Thoracic aorta (tissue), 2 donors: ENCODE results near the gene LMLN. TPM values are rescaled to one million over a fixed set of nuclear protein-coding genes. Genes with fewer than 3 reads are reported as not detected.
A peak's percentile ranks its signal among the peaks of the same experiment; 100 is the strongest.
"Not testable (repeated sequence)": the region's sequence is repeated elsewhere in the genome, so short reads cannot be mapped to it uniquely, and the experiment has no call there.

Source experiments
- ATAC-seq: fragments of 150-250 bp; one replicate; pipeline ENCODE4 v1.8.0; 2017; ENCODE audit warnings: low read depth; ENCODE audit not compliant: insufficient number of reproducible peaks, low FRiP score
- DNase-seq: peaks from one replicate; pipeline ENCODE4 v3.0.0-alpha.2; 2020; ENCODE audit warnings: low spot score
- H3K27ac ChIP-seq, 2 donors: fragments of 200-600 bp; sonication (generic); 1 replicate in 1 of 2; 2 replicates in 1 of 2; pipeline ENCODE4 v1.5.1; 2016; ENCODE audit warnings: mild to moderate bottlenecking in 2 of 2, moderate library complexity in 2 of 2
- H3K27me3 ChIP-seq: fragments of 200-600 bp; sonication (generic); replicated peaks from 2 replicates; pipeline ENCODE4 v1.6.0; 2016; ENCODE audit warnings: mild to moderate bottlenecking; ENCODE audit not compliant: insufficient read depth
- H3K36me3 ChIP-seq: fragments of 200-600 bp; sonication (generic); one replicate; pipeline ENCODE4 v1.5.1; 2016
- H3K4me1 ChIP-seq, 2 donors: fragments of 200-600 bp; sonication (generic); 1 replicate in 1 of 2; 2 replicates in 1 of 2; pipeline versions ENCODE4 v1.5.1 to v1.6.0; 2016; ENCODE audit warnings: low read depth in 2 of 2, mild to moderate bottlenecking in 1 of 2; ENCODE audit not compliant: control insufficient read depth in 1 of 2
- H3K4me3 ChIP-seq: fragments of 200-600 bp; sonication (generic); 2 replicates; pipeline ENCODE4 v1.5.1; 2016; ENCODE audit warnings: mild to moderate bottlenecking
- H3K9me3 ChIP-seq: fragments of 200-600 bp; sonication (generic); 2 replicates; pipeline ENCODE4 v1.5.1; 2016
- total RNA-seq, 2 donors: library from RNA; depleted of rRNA; stranded (reverse); fragments of >200 nt; gene quantifications; one replicate each; pipeline versions ENCODE4 v1.1.0 to v1.2.3, GENCODE V29; 2016
- TF ChIP-seq, protein P1 (sequence below): fragments of 200-600 bp; sonication (generic); IDR thresholded peaks from one replicate; pipeline ENCODE4 v1.5.1; 2019; ENCODE audit warnings: antibody characterized with exemption

LMLN gene
- total RNA-seq, 2 donors from 2014 or later, result 1.2 to 4.1 TPM

DNA sequence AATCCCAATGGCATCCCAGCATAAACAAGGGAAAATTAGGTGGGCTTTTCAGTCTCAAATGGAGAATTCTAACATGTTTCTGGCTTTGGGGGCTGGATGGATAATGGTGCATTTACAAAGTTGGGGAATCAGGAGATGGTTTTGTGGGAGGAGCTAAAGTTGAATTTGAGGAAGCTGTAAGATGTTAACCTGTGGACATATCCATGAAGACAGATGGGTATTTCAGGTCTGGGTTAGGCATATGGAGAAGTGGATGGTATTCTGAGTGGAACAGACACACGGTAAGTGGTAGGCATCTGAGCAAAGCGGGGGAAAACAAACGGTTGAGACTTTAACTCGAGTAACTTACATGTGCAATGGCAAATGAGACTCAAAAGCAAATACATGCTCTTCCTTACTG lies 1.7 kb upstream of the LMLN start:
- H3K27me3 ChIP-seq, result no peaks in the 10 kb centered on the region
- no peak overlapping the region for H3K27ac ChIP-seq
- no peaks in the 10 kb centered on the region for H3K9me3 ChIP-seq
- TF ChIP-seq, protein P1, sequence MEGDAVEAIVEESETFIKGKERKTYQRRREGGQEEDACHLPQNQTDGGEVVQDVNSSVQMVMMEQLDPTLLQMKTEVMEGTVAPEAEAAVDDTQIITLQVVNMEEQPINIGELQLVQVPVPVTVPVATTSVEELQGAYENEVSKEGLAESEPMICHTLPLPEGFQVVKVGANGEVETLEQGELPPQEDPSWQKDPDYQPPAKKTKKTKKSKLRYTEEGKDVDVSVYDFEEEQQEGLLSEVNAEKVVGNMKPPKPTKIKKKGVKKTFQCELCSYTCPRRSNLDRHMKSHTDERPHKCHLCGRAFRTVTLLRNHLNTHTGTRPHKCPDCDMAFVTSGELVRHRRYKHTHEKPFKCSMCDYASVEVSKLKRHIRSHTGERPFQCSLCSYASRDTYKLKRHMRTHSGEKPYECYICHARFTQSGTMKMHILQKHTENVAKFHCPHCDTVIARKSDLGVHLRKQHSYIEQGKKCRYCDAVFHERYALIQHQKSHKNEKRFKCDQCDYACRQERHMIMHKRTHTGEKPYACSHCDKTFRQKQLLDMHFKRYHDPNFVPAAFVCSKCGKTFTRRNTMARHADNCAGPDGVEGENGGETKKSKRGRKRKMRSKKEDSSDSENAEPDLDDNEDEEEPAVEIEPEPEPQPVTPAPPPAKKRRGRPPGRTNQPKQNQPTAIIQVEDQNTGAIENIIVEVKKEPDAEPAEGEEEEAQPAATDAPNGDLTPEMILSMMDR, result no peak
- DNase-seq, result no peak
- no peak overlapping the region for H3K4me3 ChIP-seq
- ATAC-seq, result no peak
- H3K36me3 ChIP-seq, result peaks cover 24% of the 10 kb centered on the region
- H3K4me1 ChIP-seq, result peaks cover 12 to 31% of the 10 kb centered on the region in 2 donors

- Histone ChIP-seq H3K27ac (peak overlapping the region; percentile 65 to 80), H3K36me3 (peaks cover 23% of the 10 kb centered on the region), H3K4me1 (peaks cover 8 to 26% of the 10 kb centered on the region in 2 donors)
- H3K4me3 ChIP-seq, H3K27me3 ChIP-seq, DNase-seq, ATAC-seq, H3K9me3 ChIP-seq: not testable (repeated sequence)
Observed at GRCh38 chr3:197958848-197959247, 1.2 kb upstream of the LMLN start.

DNA sequence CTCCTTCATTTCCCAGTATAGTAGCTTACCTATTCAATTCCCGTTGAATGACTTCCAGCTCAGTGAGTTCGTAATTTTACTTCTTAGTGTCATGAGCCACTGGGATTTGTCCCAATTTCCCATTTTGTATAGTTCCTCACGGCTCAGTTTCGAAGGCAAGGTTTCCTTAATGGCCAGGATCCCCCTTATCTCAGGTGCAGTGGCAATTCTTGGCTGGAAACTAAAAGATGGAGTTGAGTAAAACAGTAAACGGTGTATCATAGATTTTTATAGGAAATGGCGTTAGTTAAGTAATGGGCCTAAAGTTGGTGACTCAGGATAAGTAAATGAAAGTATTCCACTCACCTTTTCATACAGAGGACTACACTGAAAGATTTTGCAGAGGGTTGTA lies 522 bp upstream of the LMLN start:
- Histone ChIP-seq H3K27me3 (no peaks in the 10 kb centered on the region), H3K4me3 (peak overlapping the region; percentile 78), H3K4me1 (peaks cover 7 to 19% of the 10 kb centered on the region in 2 donors), H3K27ac (peak overlapping the region; percentile 65 to 80), H3K9me3 (no peaks in the 10 kb centered on the region), H3K36me3 (peaks cover 16% of the 10 kb centered on the region)
- TF ChIP-seq, protein P1, result no peak
- ATAC-seq (no peak), DNase-seq (no peak)

DNA sequence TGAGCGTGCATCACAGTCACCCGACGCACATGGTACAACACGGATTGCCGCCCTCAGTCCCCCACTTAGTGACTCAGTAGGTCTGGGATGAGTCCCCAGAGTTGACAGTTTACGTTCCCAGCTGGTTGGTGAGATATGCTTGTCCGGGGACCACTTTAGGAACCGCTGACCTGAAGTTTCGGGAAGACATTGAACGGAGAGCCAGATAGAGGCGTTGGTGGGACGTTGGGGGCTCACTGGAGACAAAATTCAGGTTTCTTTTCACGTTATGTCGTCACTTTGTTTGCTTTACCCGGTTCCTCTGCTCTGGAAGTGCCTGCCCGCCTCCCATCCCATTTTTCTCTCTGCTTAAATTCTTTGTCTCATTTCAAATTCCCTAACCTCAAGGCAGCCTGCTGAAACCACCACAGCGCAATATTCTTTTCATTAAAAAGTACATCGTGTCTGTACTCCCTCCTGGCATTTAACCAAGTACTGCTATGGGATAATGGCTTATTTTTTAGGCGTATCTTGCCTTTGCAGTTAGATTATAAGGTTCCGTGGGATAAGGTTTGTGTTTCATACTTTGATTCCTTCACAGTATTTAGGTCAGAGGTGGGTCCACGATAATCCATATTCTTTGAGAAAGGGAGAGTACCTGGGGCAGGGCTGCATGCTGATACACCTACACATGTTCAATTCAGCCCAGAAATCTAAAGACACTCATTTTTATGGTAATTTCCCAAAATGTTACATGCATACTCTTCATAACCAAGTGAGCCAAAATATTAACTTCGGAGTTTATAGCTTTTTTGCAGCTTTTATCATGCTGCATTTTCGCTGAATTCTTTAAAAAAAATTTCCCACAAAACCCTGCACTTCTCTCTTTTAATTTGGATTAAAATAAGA lies 921 bp downstream of the LMLN start:
- H3K9me3 ChIP-seq, result no peaks in the 10 kb centered on the region

DNA sequence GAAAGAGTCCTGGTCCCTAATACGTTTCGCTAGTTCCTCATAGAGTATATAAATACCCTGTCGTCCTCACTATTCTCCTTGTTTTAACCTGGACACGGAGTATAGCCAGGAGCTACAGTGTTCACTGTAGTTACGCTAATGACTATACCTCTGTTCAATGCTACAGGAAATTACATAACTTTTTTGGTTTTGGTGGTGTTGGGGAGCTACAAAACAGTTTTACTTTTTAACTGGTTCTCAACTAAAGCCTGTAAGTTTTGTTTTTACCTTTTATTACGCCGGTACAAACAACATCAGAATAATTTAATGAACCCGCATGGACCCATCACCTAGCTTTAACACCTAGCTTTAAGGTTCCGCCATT lies 1.5 kb downstream of the LMLN start:
- TF ChIP-seq, protein P1, result no peak
- no peak for DNase-seq
- Histone ChIP-seq H3K27ac (no peak overlapping the region), H3K9me3 (no peaks in the 10 kb centered on the region), H3K27me3 (no peaks in the 10 kb centered on the region), H3K4me3 (peak overlapping the region; percentile 78), H3K4me1 (peaks cover 7 to 18% of the 10 kb centered on the region in 2 donors), H3K36me3 (no peaks in the 10 kb centered on the region)
- no peak for ATAC-seq

More for the DNA sequence above, 921 bp downstream of the LMLN start:
- Histone ChIP-seq H3K4me1 (peaks cover 7 to 18% of the 10 kb centered on the region in 2 donors), H3K27me3 (no peaks in the 10 kb centered on the region), H3K4me3 (peak overlapping the region; percentile 78), H3K36me3 (peaks cover 2% of the 10 kb centered on the region), H3K27ac (peak overlapping the region; percentile 65 to 80)
- ATAC-seq (no peak), DNase-seq (peak; percentile 25)
- TF ChIP-seq, protein P1, result no peak
